NT2/D1 (cell line): ENCODE results near the gene COL1A1.

Experiments
- YY1 ChIP-seq: IDR thresholded peaks from 2 replicates; pipeline ENCODE4 v1.6.1; 2011; ENCODE audit not compliant: insufficient read length, insufficient read depth
- ZNF274 ChIP-seq: IDR thresholded peaks from 2 replicates; pipeline ENCODE4 v1.6.1; 2011; ENCODE audit warnings: mild to moderate bottlenecking, low read depth, low read length

GRCh38 chr17:50166518-50167181 is 34.8 kb downstream of the COL1A1 start:
- TF ChIP-seq YY1 = no peak
- TF ChIP-seq ZNF274 = no peak
